Stimulated activated naive B cell treated with anti-CD40 and anti-IgM and Interleukin-4, amounts not matched to agents 10 μg/mL and 1 μg/mL and 100 μg/mL, for 72 hours (primary cell): Measurements from ENCODE around the gene CHAC1.
A peak's percentile ranks its signal among the peaks of the same experiment; 100 is the strongest.
"Not testable (repeated sequence)": the region's sequence is repeated elsewhere in the genome, so short reads cannot be mapped to it uniquely, and the experiment has no call there.

ENCODE experiments used
- ATAC-seq, 2 donors: fragments of 150-1000 bp; cut with Tn5 transposase; replicated peaks; 2 replicates each; pipeline ENCODE4 v1.10.0; 2021; ENCODE audit warnings: moderate library complexity in 1 of 2
- DNase-seq: peaks from one replicate; pipeline ENCODE4 v3.0.0; 2021
- H3K27ac Mint-ChIP-seq: one replicate; pipeline ENCODE4 v1.8.0; 2022; ENCODE audit warnings: mild to moderate bottlenecking, mixed read lengths
- H3K27me3 Mint-ChIP-seq, 2 donors: one replicate each; pipeline ENCODE4 v1.8.0; 2022; ENCODE audit warnings: mixed read lengths in 2 of 2
- H3K36me3 Mint-ChIP-seq, 2 donors: one replicate each; pipeline ENCODE4 v1.8.0; 2022; ENCODE audit warnings: mixed read lengths in 2 of 2, mild to moderate bottlenecking in 1 of 2
- H3K4me1 Mint-ChIP-seq, 2 donors: one replicate each; pipeline ENCODE4 v1.8.0; 2022; ENCODE audit warnings: mixed read lengths in 2 of 2, mild to moderate bottlenecking in 1 of 2
- H3K4me3 Mint-ChIP-seq, 2 donors: one replicate each; pipeline ENCODE4 v1.8.0; 2022; ENCODE audit warnings: mild to moderate bottlenecking in 2 of 2, mixed read lengths in 2 of 2, moderate library complexity in 1 of 2
- H3K9me3 Mint-ChIP-seq, 2 donors: one replicate each; pipeline ENCODE4 v1.8.0; 2022; ENCODE audit warnings: mixed read lengths in 2 of 2, mild to moderate bottlenecking in 1 of 2

The CHAC1 gene

GRCh38 chr15:40954158-40954848, 1.0 kb downstream of the CHAC1 start:
- not testable (repeated sequence) for H3K27me3 Mint-ChIP-seq, ATAC-seq, H3K27ac Mint-ChIP-seq, H3K36me3 Mint-ChIP-seq, DNase-seq, H3K9me3 Mint-ChIP-seq
- peaks cover 22 to 25% of the 10 kb centered on the region in 2 donors for H3K4me1 Mint-ChIP-seq
- H3K4me3 Mint-ChIP-seq = peak overlapping the region; percentile 87 to 92

- Mint-ChIP-seq H3K4me1 (peaks cover 30 to 35% of the 10 kb centered on the region in 2 donors), H3K27ac (no peak overlapping the region), H3K27me3 (peaks cover 0 to 4% of the 10 kb centered on the region in 2 donors)
Measured at GRCh38 chr15:40955141-40955903, 2.1 kb downstream of the CHAC1 start.

GRCh38 chr15:40955930-40956540, 2.8 kb downstream of the CHAC1 start:
- no peak overlapping the region for H3K27ac Mint-ChIP-seq
- peaks cover 5 to 8% of the 10 kb centered on the region in 2 donors for H3K36me3 Mint-ChIP-seq
- ATAC-seq (no peak), DNase-seq (no peak)
- peaks cover 31 to 38% of the 10 kb centered on the region in 2 donors for H3K4me1 Mint-ChIP-seq
- peaks cover 0 to 4% of the 10 kb centered on the region in 2 donors for H3K27me3 Mint-ChIP-seq
- no peak overlapping the region for H3K4me3 Mint-ChIP-seq
- no peaks in the 10 kb centered on the region for H3K9me3 Mint-ChIP-seq

More at GRCh38 chr15:40955141-40955903, 2.1 kb downstream of the CHAC1 start:
- H3K4me3 Mint-ChIP-seq = no peak overlapping the region
- ATAC-seq = no peak
- no peaks in the 10 kb centered on the region for H3K9me3 Mint-ChIP-seq
- peaks cover 5 to 8% of the 10 kb centered on the region in 2 donors for H3K36me3 Mint-ChIP-seq
- no peak for DNase-seq

GRCh38 chr15:40956541-40956982, 3.3 kb downstream of the CHAC1 start:
- peaks cover 0 to 3% of the 10 kb centered on the region in 2 donors for H3K27me3 Mint-ChIP-seq
- no peaks in the 10 kb centered on the region for H3K9me3 Mint-ChIP-seq
- H3K4me1 Mint-ChIP-seq = peaks cover 31 to 38% of the 10 kb centered on the region in 2 donors
- ATAC-seq (no peak), DNase-seq (no peak)
- H3K4me3 Mint-ChIP-seq = no peak overlapping the region
- H3K27ac Mint-ChIP-seq = no peak overlapping the region
- H3K36me3 Mint-ChIP-seq = peaks cover 5 to 8% of the 10 kb centered on the region in 2 donors

GRCh38 chr15:40957041-40957555, 3.8 kb downstream of the CHAC1 start:
- Mint-ChIP-seq H3K4me1 (peaks cover 30 to 36% of the 10 kb centered on the region in 2 donors), H3K4me3 (no peak overlapping the region), H3K36me3 (peaks cover 5 to 8% of the 10 kb centered on the region in 2 donors), H3K27me3 (no peaks in the 10 kb centered on the region), H3K9me3 (no peaks in the 10 kb centered on the region), H3K27ac (no peak overlapping the region)
- no peak for DNase-seq
- ATAC-seq = no peak

GRCh38 chr15:40957581-40958051, 4.3 kb downstream of the CHAC1 start:
- no peak overlapping the region for H3K27ac Mint-ChIP-seq
- no peaks in the 10 kb centered on the region for H3K27me3 Mint-ChIP-seq
- peaks cover 5 to 8% of the 10 kb centered on the region in 2 donors for H3K36me3 Mint-ChIP-seq
- H3K9me3 Mint-ChIP-seq = no peaks in the 10 kb centered on the region
- ATAC-seq (no peak), DNase-seq (no peak)
- H3K4me3 Mint-ChIP-seq = no peak overlapping the region
- peaks cover 28 to 31% of the 10 kb centered on the region in 2 donors for H3K4me1 Mint-ChIP-seq

- DNase-seq (no peak), ATAC-seq (no peak)
- H3K4me1 Mint-ChIP-seq = peaks cover 24 to 26% of the 10 kb centered on the region in 2 donors
- no peaks in the 10 kb centered on the region for H3K27me3 Mint-ChIP-seq
- H3K27ac Mint-ChIP-seq = no peak overlapping the region
- no peaks in the 10 kb centered on the region for H3K9me3 Mint-ChIP-seq
- H3K36me3 Mint-ChIP-seq = peaks cover 5 to 8% of the 10 kb centered on the region in 2 donors
- H3K4me3 Mint-ChIP-seq = no peak overlapping the region
Measured at GRCh38 chr15:40958146-40958545, 4.9 kb downstream of the CHAC1 start.

- H3K4me1 Mint-ChIP-seq = peaks cover 20 to 21% of the 10 kb centered on the region in 2 donors
- H3K4me3 Mint-ChIP-seq = no peak overlapping the region
- no peaks in the 10 kb centered on the region for H3K27me3 Mint-ChIP-seq
- H3K9me3 Mint-ChIP-seq = no peaks in the 10 kb centered on the region
- peaks cover 5 to 8% of the 10 kb centered on the region in 2 donors for H3K36me3 Mint-ChIP-seq
- no peak overlapping the region for H3K27ac Mint-ChIP-seq
- no peak for DNase-seq
- ATAC-seq = no peak
Measured at GRCh38 chr15:40958723-40959122, 5.5 kb downstream of the CHAC1 start.

GRCh38 chr15:40959331-40960141, 6.3 kb downstream of the CHAC1 start:
- Mint-ChIP-seq H3K27me3 (no peaks in the 10 kb centered on the region), H3K36me3 (peaks cover 5 to 8% of the 10 kb centered on the region in 2 donors), H3K27ac (peak overlapping the region; percentile 53), H3K9me3 (no peaks in the 10 kb centered on the region), H3K4me1 (peaks cover 13 to 15% of the 10 kb centered on the region in 2 donors), H3K4me3 (no peak overlapping the region)
- peak; percentile 46 for ATAC-seq
- DNase-seq = no peak

GRCh38 chr15:40960151-40960885, 7.0 kb downstream of the CHAC1 start:
- H3K4me3 Mint-ChIP-seq = no peak overlapping the region
- ATAC-seq (no peak), DNase-seq (no peak)
- peaks cover 5 to 8% of the 10 kb centered on the region in 2 donors for H3K36me3 Mint-ChIP-seq
- peaks cover 13 to 17% of the 10 kb centered on the region in 2 donors for H3K4me1 Mint-ChIP-seq
- H3K9me3 Mint-ChIP-seq = no peaks in the 10 kb centered on the region
- no peaks in the 10 kb centered on the region for H3K27me3 Mint-ChIP-seq
- H3K27ac Mint-ChIP-seq = peak overlapping the region; percentile 53

GRCh38 chr15:40960925-40961324, 7.7 kb downstream of the CHAC1 start:
- Mint-ChIP-seq H3K9me3 (no peaks in the 10 kb centered on the region), H3K27ac (no peak overlapping the region), H3K27me3 (no peaks in the 10 kb centered on the region), H3K36me3 (peaks cover 3 to 5% of the 10 kb centered on the region in 2 donors), H3K4me3 (no peak overlapping the region), H3K4me1 (peaks cover 13 to 17% of the 10 kb centered on the region in 2 donors)
- DNase-seq (no peak), ATAC-seq (no peak)

GRCh38 chr15:40961740-40962139, 8.5 kb downstream of the CHAC1 start:
- H3K4me3 Mint-ChIP-seq, DNase-seq, H3K36me3 Mint-ChIP-seq, H3K27me3 Mint-ChIP-seq, ATAC-seq, H3K27ac Mint-ChIP-seq, H3K9me3 Mint-ChIP-seq: not testable (repeated sequence)
- peaks cover 13 to 17% of the 10 kb centered on the region in 2 donors for H3K4me1 Mint-ChIP-seq

GRCh38 chr15:40962317-40962716, 9.0 kb downstream of the CHAC1 start:
- not testable (repeated sequence) for H3K36me3 Mint-ChIP-seq, H3K9me3 Mint-ChIP-seq, H3K27ac Mint-ChIP-seq, ATAC-seq, H3K4me3 Mint-ChIP-seq, H3K27me3 Mint-ChIP-seq, DNase-seq
- peaks cover 13 to 17% of the 10 kb centered on the region in 2 donors for H3K4me1 Mint-ChIP-seq
